HCEC 1CT (cell line): ENCODE results near the gene SLC9A8.

Source experiments
- DNase-seq: peaks from one replicate; pipeline ENCODE4 v3.0.0-alpha.2; 2017

The SLC9A8 gene

GRCh38 chr20:49899541-49900383, 87.1 kb downstream of the SLC9A8 start:
- DNase-seq: no peak

- DNase-seq: no peak
These were observed 89.0 kb downstream of the SLC9A8 start for GRCh38 chr20:49901588-49901987.

- no peak for DNase-seq
These were observed 92.0 kb downstream of the SLC9A8 start for GRCh38 chr20:49904440-49905214.

GRCh38 chr20:49905415-49906091, 92.9 kb downstream of the SLC9A8 start:
- DNase-seq: no peak

GRCh38 chr20:49906101-49906604, 93.5 kb downstream of the SLC9A8 start:
- no peak for DNase-seq

GRCh38 chr20:49906615-49907154, 94.1 kb downstream of the SLC9A8 start:
- DNase-seq: no peak

- DNase-seq: no peak
These were observed 95.0 kb downstream of the SLC9A8 start for GRCh38 chr20:49907405-49908257.

- DNase-seq: no peak
These were observed 95.6 kb downstream of the SLC9A8 start for GRCh38 chr20:49908258-49908565.

GRCh38 chr20:49909499-49910339, 97.1 kb downstream of the SLC9A8 start:
- no peak for DNase-seq

GRCh38 chr20:49910340-49910706, 97.7 kb downstream of the SLC9A8 start:
- no peak for DNase-seq

GRCh38 chr20:49913399-49914047, 100.9 kb downstream of the SLC9A8 start:
- no peak for DNase-seq

GRCh38 chr20:49914310-49915117, 101.9 kb downstream of the SLC9A8 start:
- DNase-seq: no peak

- DNase-seq: no peak
These were observed 102.4 kb downstream of the SLC9A8 start for GRCh38 chr20:49915118-49915379.

- DNase-seq: peak; percentile 90
These were observed 102.9 kb downstream of the SLC9A8 start, which contains the start of gene SPATA2 for GRCh38 chr20:49915380-49916145. TSS of gene SPATA2 (minus strand) at chr20:49915529. CDS start at chr20:49908490, 7,039 bp downstream.

- peak; percentile 17 for DNase-seq
These were observed 103.7 kb downstream of the SLC9A8 start for GRCh38 chr20:49916146-49917002.

- no peak for DNase-seq
These were observed 105.8 kb downstream of the SLC9A8 start for GRCh38 chr20:49918446-49918845.

GRCh38 chr20:49919009-49919408, 106.4 kb downstream of the SLC9A8 start:
- no peak for DNase-seq

GRCh38 chr20:49919461-49919860, 106.8 kb downstream of the SLC9A8 start:
- DNase-seq: no peak
